K562 (cell line): ENCODE data around the gene IFT81.

Experiments used
- EP300 ChIP-seq: IDR thresholded peaks from 2 replicates; pipeline ENCODE4 v1.6.1; 2012; ENCODE audit warnings: low read length, improper control_type of control experiment
- PCBP2 ChIP-seq: fragments of 200-400 bp; formaldehyde crosslinking; IDR thresholded peaks from 2 replicates; pipeline ENCODE4 v1.6.1; 2018; ENCODE audit warnings: low read length, low read depth, mild to moderate bottlenecking, moderate library complexity; ENCODE audit not compliant: poor library complexity, severe bottlenecking
- ZNF217 ChIP-seq: sonication (generic); formaldehyde crosslinking; IDR thresholded peaks from 2 replicates; pipeline ENCODE4 v1.8.0; 2022; ENCODE audit warnings: mild to moderate bottlenecking, missing genetic modification reagents
- ZNF384 ChIP-seq: IDR thresholded peaks from 2 replicates; pipeline ENCODE4 v1.6.1; 2012; ENCODE audit warnings: low read depth, low read length, improper control_type of control experiment
- TF ChIP-seq, protein P1 (sequence below), 2 experiments: fragments of 450-650 bp in 1 of 2; sonication (generic) in 1 of 2; formaldehyde crosslinking in 1 of 2; IDR thresholded peaks in 1 of 2; conservative IDR thresholded peaks in 1 of 2; 2 replicates each; pipeline versions ENCODE4 v1.6.1 to v1.8.1; 2016 to 2023; ENCODE audit warnings: mild to moderate bottlenecking in 2 of 2, moderate library complexity in 2 of 2, inconsistent platforms in 1 of 2, missing genetic modification reagents in 1 of 2

DNA sequence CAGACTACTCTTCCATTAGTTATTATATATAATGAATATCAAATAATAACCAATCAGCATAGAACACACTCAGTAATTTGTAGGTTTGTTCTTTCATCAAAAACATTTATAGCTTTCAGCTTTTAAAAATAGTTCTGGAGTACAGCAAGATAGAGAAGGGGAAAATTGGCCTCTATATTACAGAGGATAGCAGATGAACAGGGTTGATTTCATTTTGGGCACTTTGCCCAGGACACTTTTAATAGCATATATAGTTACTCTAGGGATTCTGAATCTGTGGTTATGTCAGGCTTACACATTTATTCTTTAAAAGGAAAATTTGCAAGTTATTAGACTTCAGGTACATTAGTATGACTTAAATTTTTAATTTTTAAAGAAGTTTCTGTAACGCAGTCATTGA is 52.6 kb downstream of the IFT81 start:
- no peak for TF ChIP-seq ZNF384
- TF ChIP-seq, protein P1, sequence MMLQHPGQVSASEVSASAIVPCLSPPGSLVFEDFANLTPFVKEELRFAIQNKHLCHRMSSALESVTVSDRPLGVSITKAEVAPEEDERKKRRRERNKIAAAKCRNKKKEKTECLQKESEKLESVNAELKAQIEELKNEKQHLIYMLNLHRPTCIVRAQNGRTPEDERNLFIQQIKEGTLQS (IDR thresholded peaks at IDR 0.05), result no peak
- TF ChIP-seq, protein P1 (CRISPR knock-in tag; conservative IDR thresholded peaks at IDR 0.05), result no peak
- TF ChIP-seq EP300, result no peak
- TF ChIP-seq PCBP2, result no peak
- no peak for TF ChIP-seq ZNF217 (CRISPR knock-in tag)
